Prostate gland (tissue), 2 donors: Measurements from ENCODE around the gene TCHHL1.

ENCODE experiments used
- POLR2A ChIP-seq: fragments of 450-650 bp; IDR thresholded peaks from one replicate; pipeline ENCODE4 v1.6.1; 2016; ENCODE audit warnings: antibody characterized with exemption, mild to moderate bottlenecking
- TF ChIP-seq, protein P1 (sequence below), 4 experiments: fragments of 200-600 bp in 2 of 4; fragments of 450-650 bp in 2 of 4; sonication (generic) in 2 of 4; IDR thresholded peaks; 1 replicate in 3 of 4; 2 replicates in 1 of 4; pipeline ENCODE4 v1.5.1; 2016 to 2019; ENCODE audit warnings: antibody characterized with exemption in 4 of 4, mild to moderate bottlenecking in 2 of 4, moderate library complexity in 2 of 4

DNA sequence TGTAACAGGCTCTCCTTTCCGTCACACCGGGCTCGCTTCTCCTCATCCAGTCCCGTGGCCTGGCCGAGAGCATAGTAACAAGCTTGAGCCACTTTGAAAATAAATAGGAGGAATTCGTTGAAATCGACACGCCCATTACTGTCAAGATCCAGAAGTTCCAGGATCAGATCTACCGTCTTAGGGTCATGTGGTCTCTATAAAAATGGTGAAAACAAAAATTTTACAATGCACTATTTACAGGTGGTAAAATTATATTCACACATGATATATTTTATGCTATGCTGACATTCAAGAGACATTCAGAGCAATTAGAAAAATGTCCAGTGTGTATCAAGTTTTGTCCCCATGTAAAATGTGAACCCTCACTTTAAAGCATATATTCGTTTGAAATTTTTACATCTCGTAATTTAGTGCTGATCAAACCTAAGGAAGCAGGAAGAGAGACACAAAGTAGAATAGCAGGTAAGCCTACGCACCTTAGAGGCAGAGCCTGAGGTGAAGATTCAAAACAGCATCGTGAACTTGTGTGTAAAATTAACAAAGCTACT is 24.1 kb upstream of the TCHHL1 start:
- TF ChIP-seq, protein P1, sequence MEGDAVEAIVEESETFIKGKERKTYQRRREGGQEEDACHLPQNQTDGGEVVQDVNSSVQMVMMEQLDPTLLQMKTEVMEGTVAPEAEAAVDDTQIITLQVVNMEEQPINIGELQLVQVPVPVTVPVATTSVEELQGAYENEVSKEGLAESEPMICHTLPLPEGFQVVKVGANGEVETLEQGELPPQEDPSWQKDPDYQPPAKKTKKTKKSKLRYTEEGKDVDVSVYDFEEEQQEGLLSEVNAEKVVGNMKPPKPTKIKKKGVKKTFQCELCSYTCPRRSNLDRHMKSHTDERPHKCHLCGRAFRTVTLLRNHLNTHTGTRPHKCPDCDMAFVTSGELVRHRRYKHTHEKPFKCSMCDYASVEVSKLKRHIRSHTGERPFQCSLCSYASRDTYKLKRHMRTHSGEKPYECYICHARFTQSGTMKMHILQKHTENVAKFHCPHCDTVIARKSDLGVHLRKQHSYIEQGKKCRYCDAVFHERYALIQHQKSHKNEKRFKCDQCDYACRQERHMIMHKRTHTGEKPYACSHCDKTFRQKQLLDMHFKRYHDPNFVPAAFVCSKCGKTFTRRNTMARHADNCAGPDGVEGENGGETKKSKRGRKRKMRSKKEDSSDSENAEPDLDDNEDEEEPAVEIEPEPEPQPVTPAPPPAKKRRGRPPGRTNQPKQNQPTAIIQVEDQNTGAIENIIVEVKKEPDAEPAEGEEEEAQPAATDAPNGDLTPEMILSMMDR (IDR thresholded peaks at IDR 0.05): no peak
- TF ChIP-seq POLR2A: no peak
